ENCODE data around the gene MLLT3.
A peak's percentile ranks its signal among the peaks of the same experiment; 100 is the strongest.

MLLT3 gene

DNA sequence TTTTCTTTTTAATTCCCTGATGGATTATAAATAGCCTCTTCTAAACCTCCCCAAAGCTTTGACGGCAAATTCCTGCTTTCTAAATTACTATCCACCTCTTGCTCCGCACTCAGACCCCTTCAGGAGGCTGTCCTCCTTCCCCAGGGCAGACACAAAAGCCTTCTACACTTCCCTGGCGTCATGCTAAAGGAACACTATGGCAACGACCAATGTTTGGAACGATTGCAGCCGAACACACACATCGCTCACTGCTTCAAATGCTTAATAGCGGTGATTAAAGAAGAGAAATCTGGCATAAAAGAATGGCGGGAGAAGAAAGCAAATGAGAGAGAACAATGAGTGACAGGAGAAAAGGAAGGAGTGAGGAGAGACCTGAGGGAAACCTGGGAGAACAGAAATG is 297.3 kb downstream of the MLLT3 start:
- DNase-seq, result peak; percentile 24

DNA sequence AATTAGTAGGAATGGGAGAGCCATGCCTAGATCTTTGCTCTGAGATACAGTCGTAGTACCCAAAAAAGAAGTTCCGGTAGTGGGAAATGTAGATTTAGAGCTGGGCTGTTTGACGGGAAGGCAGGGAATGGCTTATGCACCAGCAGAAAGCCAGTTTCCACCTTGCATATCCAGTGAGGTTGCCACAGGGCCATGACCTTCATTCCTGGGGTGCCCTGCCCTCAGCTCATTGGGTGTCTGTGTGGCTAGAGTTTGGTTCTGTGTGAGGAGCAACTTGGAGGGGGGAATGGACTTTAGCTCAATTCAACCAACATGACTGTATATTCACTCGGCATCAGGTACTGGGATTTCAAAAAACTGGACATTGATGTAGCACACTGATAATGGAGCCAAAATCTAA is 300.1 kb downstream of the MLLT3 start:
- DNase-seq, result no peak

DNA sequence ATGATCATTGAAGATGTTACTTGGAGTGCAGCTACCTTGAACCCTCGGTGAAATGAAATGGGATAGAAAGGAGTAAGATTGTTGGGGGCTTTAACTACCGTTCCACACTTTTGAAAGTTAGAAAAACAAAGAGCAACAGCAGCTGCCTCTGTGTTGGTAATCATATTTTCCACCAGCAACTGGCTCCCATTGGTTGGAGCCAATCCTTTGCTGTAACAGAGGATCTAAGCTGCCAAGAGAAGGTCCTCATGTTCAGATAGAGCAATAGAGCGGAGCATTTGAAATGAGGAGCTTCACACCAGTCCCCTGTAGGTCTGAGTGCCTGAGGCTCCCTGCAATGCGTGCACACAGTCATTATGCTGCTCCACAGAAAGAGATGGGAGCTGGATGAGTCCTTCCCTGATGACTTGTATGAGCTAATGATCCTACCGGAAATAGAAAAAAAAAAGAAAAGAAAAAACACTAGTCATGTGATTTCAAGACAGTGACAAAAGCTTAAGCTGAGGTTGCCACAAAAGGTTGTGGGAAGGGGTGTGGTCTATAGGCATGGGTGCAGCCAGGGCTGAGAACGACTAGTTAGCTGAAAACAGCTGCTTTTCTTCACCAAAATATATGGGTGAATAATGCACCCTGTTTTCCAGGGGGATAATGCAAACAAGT is 300.7 kb downstream of the MLLT3 start:
- peak; percentile 5 for DNase-seq

DNA sequence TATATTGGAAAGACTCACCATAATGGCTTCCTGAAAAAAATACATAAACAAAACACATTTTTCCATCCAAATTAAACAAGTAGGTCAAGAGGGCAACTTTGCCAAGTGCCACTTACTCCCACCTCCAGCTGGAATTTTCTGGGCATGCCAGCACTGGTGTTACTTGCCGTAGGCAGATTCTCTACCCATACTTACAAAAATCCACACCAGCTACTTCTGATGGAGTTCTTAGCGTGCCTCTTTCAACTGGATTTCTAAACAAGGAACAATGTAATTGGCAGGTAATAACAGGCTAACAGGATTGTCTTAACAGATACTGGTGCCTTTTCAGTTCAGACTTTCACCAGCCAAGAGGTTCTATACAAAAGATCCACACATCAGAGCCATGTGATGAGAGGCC is 301.4 kb downstream of the MLLT3 start:
- no peak for DNase-seq

DNA sequence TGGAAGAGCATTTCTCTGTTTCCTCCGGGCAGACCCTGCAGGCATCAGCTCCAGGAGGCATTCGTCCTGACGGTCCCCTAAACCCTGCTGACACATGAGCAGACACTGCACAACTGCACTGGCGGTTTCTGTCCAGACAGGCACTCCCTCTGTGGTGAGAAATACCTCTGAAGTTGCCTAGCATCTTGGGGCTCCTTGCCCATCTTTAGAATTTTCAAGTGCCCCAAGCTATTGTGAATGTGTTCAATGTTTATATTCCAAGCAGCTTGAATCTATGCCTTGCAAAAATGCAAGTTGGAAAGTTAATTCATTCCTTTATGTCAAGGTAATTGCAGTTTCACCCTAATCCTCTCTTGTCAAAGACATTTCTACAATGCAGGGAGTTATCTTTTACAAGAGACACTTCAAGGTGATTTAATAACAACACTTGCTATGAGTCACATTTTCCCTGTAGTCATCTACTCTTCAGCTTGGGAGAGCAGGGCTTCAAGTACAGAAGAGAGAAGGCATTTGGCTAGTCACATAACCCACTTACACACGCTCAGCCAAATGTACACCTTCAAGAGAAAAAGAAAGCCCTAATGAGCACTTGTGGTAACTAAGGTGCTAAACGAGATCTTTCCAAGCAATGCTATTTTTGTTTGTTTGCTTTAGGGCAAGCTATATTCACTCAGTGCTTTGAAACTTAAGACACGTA is 302.5 kb downstream of the MLLT3 start:
- peak; percentile 78 for DNase-seq

DNA sequence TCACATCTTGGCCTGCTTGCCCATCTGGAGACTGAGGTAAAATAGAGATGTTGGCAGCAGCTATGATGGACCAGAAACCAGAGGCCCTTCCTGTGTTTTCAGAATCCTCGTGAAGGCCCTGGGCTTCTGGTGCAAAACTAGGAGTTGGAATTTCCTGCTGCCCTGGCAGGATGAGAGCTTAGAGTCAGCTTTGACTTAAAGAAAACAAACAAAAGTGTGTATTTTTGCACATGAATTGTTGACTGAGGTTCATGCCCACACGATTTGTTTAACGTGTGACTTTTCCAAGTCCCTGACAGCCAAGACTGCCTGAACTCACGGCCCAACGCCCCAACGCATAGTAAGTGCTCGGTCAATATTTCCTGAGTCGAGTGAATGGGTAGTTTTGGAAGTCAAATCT is 303.1 kb downstream of the MLLT3 start:
- DNase-seq, result no peak

DNA sequence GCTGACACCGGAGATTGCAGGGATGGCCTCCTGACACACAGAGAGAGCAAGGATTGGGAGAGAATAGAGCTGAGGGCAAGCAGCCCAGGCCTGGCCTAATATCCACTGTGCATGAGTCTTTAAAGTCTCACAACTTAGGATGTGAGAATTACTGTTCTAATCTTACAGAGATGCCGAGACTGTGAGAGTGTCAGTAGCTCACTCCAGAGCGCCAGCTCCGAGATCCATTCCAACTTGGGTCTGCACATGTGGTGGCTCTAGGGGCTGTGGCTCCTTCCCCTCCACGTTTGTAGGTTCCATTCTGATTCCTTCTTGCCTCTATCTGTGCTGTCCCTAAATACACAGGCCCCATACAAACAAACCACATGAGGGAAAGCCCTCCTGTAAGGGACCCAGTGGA is 304.6 kb downstream of the MLLT3 start:
- DNase-seq, result no peak

DNA sequence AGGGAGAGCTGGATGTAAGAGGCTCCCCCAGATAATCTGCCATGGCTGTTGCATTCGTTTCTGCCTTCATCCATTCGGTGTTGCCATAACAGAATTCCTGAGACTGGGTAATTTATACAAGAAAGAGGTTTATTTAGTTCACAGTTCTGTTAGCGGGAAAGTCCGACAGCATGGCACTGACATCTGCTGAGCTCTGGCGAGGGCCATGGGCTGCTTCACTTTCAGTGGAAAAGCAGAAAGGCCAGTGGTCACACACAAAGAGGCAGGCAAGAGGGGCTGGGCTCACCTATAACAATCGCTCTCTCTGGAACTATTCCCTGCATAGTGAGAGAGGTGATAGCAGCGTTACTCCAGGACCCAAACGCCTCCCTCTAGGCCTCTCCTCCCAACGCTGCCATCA is 305.9 kb downstream of the MLLT3 start:
- no peak for DNase-seq

DNA sequence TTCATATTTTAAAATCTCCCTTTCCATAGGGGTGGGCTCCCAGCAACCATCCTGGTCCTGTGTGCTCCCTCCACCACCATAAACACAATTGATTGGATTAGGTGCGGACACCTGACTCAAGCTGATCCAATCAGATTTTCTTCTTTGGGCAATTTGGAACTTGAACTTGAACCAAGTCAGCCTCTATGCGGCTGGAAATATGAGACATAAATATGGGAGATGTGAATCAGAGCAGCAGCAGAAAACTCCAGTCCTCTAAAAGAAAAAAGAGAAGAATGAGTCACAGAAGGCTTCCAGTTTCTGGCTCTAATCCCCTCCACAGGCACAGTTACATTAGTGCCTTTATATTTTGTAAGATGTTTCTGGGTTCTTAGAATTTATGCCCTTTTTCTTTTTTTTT is 306.6 kb downstream of the MLLT3 start:
- no peak for DNase-seq

DNA sequence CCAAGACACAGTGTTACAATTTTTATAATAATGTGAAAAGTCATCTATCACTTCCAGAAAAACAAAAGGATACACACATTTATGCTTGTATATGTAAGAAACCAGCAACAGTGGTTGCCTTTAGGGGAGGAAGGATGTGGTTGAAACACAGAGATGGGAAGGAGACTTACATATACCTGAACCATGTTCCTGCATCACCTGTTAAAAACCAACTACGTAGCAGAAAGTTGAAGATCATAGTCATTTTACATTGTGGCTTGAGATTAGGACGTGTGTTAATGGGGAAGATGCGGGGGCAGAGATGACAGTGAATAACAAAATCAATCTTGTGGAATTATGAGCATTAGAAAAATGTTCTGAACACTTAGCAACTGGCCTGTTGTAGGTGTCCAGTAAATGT is 307.3 kb downstream of the MLLT3 start:
- DNase-seq, result no peak

DNA sequence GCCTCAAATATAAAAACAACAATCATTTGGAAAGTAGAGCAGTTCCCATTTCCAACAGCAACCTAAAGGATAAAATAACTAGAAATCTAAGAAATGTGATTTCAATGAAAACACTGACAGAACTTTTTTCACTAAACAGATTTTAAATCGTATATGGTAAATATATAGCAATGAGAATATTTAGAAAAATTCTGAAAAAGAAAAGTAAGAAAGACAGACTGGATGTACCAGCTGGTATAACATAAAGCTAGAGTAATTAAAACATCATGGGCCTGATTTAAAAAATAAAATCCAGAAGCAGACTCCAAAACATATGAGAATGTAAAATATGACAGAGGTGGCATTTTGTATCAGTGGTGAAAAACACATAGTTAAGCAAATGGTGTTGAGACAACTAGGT is 308.9 kb downstream of the MLLT3 start:
- DNase-seq, result no peak

DNA sequence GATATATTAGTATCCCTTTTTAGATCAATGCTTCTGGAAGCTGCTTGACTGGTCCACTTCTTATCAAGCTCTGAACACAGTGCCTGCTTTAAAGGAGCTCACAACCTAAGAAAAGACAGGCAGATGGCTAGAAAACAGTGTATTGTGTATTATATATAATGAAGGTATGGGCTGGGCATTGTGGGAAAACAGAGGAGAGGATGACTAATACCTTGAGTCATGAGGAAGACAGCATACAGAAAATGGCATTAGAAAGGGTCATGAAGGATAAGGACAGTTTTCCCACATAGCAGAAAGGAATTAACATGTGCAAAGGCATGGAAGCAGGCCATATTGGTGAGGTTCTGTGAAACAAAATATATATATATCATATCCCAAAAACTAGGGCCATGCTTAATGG is 309.6 kb downstream of the MLLT3 start:
- no peak for DNase-seq

DNA sequence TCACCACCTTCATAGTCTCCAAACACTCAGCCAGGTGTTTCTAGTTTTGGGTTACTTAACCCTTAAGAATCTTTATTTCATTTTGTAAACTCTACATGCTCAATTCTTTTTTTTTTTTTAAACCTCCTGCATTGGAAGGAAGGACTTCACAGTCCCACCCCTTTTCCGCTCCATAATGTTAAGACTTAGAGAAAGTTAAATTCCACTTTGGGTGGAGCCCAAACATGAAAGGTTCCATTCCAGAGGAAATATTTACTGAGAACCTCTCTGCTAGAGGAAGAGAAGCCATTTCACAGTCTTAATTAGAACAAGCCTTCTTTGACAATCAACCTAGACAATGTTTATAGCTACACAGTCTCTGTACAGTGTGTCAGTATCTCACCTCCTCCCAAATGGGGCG is 312.3 kb downstream of the MLLT3 start:
- DNase-seq, result no peak

DNA sequence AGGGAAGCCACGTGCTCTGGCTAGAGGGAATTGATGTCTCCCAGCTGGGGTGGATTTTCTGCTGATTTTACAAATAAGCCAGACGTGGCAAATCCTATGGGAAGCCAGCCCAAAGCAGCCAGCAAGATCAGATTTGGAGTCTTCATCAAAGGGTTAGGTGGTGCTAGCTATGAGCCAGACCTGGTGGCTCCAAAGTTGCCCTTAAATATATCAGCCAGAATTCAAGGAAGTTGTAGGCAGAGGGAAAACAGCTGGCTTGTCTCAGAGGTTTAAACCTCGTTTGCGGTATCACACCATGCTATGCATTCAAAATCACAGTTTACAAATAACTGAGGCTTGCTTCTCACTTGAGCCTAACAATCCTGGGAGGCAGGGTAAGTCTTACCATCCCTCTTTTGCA is 313.2 kb downstream of the MLLT3 start:
- DNase-seq, result no peak

DNA sequence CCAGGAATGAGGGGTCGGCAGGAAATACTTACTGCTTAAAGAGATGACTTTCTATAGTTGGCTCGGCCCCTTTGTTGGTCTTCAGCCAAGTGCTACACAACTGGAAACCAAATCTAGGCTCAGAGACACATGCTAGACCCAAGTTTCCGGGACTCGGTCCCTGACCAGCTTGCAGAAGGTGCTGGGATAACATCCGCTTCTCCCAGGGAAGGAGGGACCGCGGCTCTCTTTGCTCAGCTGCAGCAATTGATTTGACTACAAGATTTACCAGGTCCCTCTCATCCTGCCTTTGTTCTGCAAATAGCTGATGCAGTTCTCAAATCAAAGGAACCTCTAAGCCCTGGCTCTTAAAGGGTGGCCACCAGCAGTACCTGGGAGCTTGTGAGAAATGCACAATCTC is 314.7 kb downstream of the MLLT3 start:
- peak; percentile 41 for DNase-seq

DNA sequence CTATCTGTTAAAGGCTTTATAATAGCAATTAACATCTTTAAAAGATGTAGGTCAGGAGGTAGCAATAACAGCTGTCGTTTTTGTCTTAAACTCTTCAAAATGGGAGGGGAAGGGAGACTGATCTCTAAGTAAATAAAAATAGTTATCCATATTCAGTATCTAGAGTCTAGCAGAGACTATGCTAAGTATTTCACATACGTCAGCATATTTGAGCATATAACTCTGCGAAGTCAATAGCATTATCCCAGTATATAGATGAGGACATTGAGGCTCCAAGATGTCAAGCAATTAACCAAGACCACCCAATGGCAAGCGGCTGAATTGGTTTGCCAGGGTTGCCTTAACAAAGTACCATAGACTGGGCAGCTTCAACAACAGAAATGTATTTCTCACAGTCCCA is 316.8 kb downstream of the MLLT3 start:
- DNase-seq, result no peak

DNA sequence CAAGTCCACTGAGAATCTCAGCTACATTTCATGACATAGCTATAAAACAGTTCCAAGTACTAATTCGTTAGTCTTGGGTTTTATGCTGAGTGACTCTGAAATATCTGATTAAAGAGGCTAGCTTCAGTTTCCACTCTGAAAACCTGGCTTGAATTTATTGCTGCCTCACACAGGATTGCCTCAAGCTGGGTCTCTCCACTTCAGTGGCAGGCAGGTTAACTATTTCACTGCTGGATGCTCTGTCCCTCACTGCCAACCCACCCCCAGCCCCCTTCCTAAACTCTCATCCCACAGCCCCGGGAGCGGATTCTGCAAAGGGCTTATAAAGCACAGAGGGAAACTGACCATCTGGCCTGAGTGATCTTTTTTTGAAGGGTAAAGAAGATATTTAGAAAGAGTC is 318.3 kb downstream of the MLLT3 start:
- DNase-seq, result no peak

DNA sequence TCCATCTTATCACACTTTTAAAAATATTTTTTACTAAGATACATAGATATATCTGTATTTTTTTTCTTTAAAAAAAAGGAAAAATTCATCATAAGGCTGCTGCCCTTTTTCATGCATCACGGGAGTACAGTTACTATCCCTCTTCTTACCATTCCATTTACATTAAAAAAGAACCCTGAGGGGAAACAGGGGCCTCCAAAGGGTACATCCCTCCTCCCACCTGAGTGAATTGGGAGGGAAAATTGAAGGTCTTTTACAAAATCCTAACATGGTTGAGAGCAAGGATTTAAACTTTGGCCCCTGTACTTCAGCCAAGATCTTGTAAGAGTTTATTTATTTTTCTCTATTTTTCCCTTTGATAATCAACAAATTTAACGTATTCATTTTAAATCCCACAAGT is 319.2 kb downstream of the MLLT3 start:
- DNase-seq, result no peak

DNA sequence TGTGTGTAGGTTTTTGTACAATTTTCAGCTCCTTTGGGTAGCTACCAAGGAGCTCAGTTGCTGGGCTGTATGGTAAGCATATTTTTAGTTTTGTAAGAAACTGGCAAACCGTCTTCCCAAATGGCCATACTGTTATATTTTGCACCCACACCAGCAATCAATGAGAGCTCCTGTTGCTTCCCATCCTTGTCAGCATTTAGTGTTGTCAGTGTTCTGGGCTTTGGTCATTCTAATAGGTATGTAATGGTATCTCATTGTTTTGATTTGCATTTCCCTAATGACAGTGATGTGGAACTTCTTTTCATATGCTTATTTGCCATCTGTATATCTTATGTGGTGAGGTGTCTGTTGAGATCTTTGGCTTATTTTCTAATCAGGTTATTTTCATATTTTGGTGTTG is 320.1 kb downstream of the MLLT3 start:
- no peak for DNase-seq

DNA sequence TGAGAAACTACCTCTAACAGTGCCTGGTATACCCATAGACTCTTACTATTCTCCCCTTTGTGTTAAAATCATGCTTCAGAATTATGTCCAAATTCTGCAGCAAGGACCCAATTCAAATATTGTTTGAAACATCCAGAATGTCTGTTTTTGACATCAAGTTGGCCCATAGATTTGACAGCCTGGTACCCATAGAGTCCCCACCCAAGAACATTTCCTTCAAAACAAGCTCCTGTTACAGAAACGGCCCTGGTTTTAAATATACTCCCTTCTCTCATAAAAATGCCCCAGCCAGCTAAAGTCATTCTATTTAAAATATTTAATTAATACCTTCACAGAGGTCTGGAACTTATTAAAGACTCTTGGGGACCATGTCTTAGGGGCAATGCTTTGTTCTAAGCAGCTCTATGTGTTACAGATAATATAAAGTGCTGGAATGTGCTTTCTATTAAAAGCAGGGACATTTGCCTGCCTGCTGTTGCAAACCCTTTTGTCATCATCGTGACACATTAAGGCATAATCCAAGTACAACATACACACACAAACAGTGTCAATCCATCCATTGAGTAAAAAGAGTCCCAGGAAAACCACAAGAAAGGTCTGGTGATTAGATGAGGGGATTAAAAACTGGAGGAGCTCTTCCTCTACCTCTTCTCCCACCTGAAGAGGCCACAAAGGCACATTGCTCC is 321.7 kb downstream of the MLLT3 start:
- no peak for DNase-seq

DNA sequence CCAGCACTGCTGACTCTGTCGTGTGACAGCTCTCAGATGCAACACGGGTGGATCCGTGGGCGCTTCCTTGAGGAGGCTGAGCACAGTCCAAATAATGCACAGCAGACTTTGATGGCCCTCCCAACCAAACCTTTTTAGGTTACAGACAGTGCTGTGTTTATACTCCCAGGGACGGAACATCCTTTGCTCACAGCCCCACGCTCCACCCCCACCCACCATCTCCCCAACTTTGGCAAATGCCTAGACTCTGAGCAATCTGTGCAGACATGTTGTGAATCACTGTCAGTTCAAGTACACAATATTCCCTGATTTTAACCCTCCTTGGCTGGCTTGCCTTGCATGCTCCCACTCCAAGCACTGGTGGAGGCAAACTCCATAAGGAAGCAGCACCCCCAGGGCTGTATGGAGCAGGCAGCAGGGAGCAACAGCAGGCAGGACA is 324.6 kb downstream of the MLLT3 start:
- no peak for DNase-seq

DNA sequence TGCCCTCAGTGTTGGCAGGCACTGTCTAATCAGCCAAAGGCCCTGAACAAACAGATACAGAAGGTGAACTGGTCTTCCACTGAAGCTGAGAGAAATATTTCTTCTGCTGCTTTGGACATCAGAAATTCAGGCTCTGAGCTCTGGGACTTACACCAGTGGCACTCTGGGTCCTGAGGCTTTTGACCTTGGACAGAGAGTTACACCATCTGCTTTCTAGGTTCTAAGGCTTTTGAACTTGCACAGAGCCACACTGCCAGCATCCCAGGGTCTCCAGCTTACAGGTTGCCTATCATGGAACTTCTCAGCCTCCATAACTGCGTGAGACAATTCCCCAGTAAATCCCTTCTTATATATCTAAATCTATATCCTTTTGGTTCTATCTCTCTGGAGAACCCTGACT is 326.7 kb downstream of the MLLT3 start:
- DNase-seq, result no peak

DNA sequence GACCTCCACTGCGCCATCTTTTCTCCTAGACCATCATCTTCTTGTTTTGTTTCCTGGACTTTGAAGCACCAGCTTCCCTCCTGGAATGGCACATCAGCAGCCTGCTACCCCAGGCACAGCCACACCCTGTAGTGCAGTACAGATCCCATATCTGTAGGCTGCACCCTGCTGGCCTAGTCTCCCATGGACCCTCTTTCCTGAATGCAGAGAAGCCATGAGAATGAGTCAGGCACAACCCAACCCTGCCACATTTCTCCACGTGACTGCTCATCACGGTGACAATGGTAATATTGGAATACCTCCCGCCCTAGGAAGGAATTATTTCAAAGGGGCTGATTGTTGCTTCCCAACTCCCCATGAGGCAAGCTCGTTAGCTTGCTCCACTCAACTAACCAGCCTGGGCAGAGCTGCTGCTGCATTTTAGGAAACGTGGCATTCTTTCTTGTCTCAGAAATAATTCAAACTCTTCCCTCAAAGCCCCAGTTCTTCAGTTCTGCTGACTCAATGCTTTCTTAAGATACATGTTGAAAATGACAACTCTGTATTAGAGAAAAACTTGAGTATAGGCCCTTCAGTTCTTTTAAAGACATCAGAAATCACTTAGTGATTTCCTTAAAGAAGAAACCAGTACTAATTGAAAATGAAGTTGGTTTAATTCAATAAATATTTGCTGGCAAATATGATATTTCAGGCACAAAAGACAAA is 328.1 kb downstream of the MLLT3 start:
- no peak for DNase-seq

DNA sequence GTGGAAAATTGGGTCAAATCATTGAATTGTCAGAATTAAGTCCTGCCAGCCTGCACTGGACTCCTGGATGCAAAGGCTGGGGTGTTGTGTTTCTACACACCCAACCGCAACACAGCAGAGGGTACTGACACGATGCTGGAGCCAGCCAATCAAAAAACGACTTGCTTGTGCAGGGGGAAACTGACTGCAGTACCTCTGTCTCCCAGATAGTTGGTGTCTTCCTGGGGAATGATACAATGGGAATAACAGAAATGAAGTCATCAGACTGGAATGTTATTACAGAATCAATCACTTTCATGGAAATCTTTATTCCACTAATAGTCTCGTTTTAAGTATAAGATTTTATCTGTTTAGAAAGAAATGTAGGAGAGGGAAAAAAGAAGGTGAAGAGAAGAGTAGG is 330.3 kb downstream of the MLLT3 start:
- DNase-seq, result no peak
